Activated B cell treated with CpG ODN at 0.5 μM for 24 hours (primary cell): ENCODE measurements around the gene FBXO24. TPM values are rescaled to one million over a fixed set of nuclear protein-coding genes. Genes with fewer than 3 reads are reported as not detected.
A peak's percentile ranks its signal among the peaks of the same experiment; 100 is the strongest.

Source experiments
- ATAC-seq: fragments of 200-7000 bp; cut with Tn5 transposase; one replicate; pipeline ENCODE4 v1.10.0; 2021; ENCODE audit warnings: low read depth, mild to moderate bottlenecking, moderate library complexity
- CTCF ChIA-PET: fragments of 350-600 bp; sonication (Branson Sonifier 250); formaldehyde crosslinking; loops from one replicate; lab custom pipeline; 2021; ENCODE audit warnings: antibody characterized with exemption; lab: Charles Lee
- POLR2A ChIA-PET: fragments of 350-600 bp; sonication (Branson Sonifier 250); formaldehyde crosslinking; loops from one replicate; lab custom pipeline; 2021; ENCODE audit warnings: antibody characterized with exemption; lab: Charles Lee
- DNase-seq: peaks from one replicate; pipeline ENCODE4 v3.0.0; 2022
- H3K27ac Mint-ChIP-seq: one replicate; pipeline ENCODE4 v1.8.0; 2020; ENCODE audit warnings: mixed read lengths
- H3K27me3 Mint-ChIP-seq: one replicate; pipeline ENCODE4 v1.8.0; 2021; ENCODE audit warnings: mixed read lengths
- H3K36me3 Mint-ChIP-seq: one replicate; pipeline ENCODE4 v1.8.0; 2021; ENCODE audit warnings: low read depth, mixed read lengths
- H3K4me1 Mint-ChIP-seq: one replicate; pipeline ENCODE4 v1.8.0; 2021; ENCODE audit warnings: mixed read lengths
- H3K4me3 Mint-ChIP-seq: one replicate; pipeline ENCODE4 v1.8.0; 2020; ENCODE audit warnings: mild to moderate bottlenecking, mixed read lengths
- H3K9me3 Mint-ChIP-seq: one replicate; pipeline ENCODE4 v1.8.0; 2020; ENCODE audit warnings: mixed read lengths
- intact Hi-C: fragments of 100-400 bp; cut with micrococcal nuclease; formaldehyde crosslinking; loops from one replicate; pipeline ENCODE4 v1.15.1; 2024
- total RNA-seq: library from RNA; stranded (reverse); gene quantifications from 2 replicates; pipeline ENCODE4 v1.2.3, GENCODE V29; 2022
- TF ChIP-seq, protein P1 (sequence below): fragments of 200-600 bp; IDR thresholded peaks from one replicate; pipeline ENCODE4 v1.8.0; 2022; ENCODE audit warnings: antibody characterized with exemption, mild to moderate bottlenecking

Gene FBXO24
- total RNA-seq, 1 donor from 2014 or later = 1.9 TPM

DNA sequence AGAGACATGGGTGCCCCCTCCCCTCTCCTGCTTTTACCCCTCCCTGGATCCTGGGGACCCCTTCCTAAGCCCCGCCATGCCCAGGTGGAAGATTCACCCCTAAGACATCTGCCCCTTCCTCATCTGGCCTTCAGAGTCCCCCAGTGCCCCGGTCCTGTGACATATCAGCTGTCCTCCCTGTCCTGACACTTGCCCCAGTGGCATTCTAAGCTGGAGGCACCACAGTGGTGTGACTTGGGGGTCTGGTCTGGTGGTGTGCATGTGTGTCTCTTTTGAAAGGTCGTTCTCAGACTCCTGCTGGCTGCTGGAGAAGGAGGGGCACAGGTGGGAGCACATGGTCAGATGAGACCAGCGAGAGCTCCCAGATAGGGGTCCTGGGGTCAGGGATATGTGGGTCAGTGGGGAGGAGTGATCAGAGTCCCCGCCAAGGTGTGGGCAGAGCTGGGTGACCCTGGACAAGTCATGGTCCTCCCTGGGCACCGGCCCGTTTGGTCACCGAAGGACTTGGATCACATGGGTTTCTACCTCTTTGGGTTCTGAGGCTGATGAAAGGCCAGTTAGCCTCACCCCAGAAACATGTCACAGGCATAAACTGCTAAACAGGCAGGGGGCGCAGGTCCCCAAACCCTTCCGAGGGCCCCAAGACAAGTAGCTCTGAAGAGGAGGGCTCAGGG, 55.9 kb downstream of the FBXO24 start:
- TF ChIP-seq, protein P1, sequence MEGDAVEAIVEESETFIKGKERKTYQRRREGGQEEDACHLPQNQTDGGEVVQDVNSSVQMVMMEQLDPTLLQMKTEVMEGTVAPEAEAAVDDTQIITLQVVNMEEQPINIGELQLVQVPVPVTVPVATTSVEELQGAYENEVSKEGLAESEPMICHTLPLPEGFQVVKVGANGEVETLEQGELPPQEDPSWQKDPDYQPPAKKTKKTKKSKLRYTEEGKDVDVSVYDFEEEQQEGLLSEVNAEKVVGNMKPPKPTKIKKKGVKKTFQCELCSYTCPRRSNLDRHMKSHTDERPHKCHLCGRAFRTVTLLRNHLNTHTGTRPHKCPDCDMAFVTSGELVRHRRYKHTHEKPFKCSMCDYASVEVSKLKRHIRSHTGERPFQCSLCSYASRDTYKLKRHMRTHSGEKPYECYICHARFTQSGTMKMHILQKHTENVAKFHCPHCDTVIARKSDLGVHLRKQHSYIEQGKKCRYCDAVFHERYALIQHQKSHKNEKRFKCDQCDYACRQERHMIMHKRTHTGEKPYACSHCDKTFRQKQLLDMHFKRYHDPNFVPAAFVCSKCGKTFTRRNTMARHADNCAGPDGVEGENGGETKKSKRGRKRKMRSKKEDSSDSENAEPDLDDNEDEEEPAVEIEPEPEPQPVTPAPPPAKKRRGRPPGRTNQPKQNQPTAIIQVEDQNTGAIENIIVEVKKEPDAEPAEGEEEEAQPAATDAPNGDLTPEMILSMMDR = no peak
- Mint-ChIP-seq H3K27me3 (peaks cover 17% of the 10 kb centered on the region), H3K4me1 (peaks cover 9% of the 10 kb centered on the region), H3K4me3 (no peak overlapping the region), H3K27ac (no peak overlapping the region), H3K36me3 (no peaks in the 10 kb centered on the region), H3K9me3 (no peaks in the 10 kb centered on the region)
- ChIA-PET CTCF (no interaction called here), POLR2A (interaction anchor here (0.5 kb wide), 2 partner anchors 59 to 277 kb away, joined by 3 to 10 read pairs; no protein-coding TSS in a partner anchor)
- intact Hi-C loops = no loop called here
- ATAC-seq (peak; percentile 28), DNase-seq (no peak)

DNA sequence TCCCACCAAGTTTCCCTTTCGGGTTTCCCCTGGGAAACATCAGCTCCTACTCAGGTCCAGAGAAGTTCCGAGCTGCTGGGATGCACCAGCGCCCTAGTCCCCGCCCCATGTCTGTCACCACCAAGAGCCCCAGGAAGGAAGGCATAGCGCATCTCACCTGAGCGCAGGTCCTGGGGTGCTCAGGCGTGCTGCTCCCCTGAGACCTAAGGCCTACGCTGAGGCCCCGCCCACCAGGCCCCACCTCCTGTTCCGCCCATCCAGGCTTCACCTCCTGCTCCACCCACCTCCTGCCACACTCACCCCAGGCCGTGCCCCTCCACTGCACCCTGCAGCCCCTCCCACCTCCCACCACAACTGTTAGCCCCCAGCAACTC, 56.4 kb downstream of the FBXO24 start:
- DNase-seq = peak; percentile 34
- TF ChIP-seq, protein P1 = no peak
- Mint-ChIP-seq H3K4me1 (peaks cover 9% of the 10 kb centered on the region), H3K36me3 (no peaks in the 10 kb centered on the region), H3K9me3 (no peaks in the 10 kb centered on the region), H3K27me3 (peaks cover 19% of the 10 kb centered on the region), H3K27ac (no peak overlapping the region), H3K4me3 (no peak overlapping the region)
- intact Hi-C loops = no loop called here
- peak; percentile 93 for ATAC-seq
- ChIA-PET POLR2A (interaction anchor here (0.5 kb wide), 1 partner anchor 58 kb away, joined by 10 read pairs; no protein-coding TSS in a partner anchor), CTCF (no interaction called here)

- Mint-ChIP-seq H3K9me3 (no peaks in the 10 kb centered on the region), H3K4me3 (no peak overlapping the region), H3K27ac (no peak overlapping the region), H3K4me1 (no peaks in the 10 kb centered on the region), H3K27me3 (peaks cover 37% of the 10 kb centered on the region), H3K36me3 (no peaks in the 10 kb centered on the region)
- TF ChIP-seq, protein P1 = no peak
- POLR2A ChIA-PET = no interaction called here
- CTCF ChIA-PET = no interaction called here
- no peak for DNase-seq
- intact Hi-C loops = no loop called here
- no peak for ATAC-seq
These were observed 63.9 kb downstream of the FBXO24 start for GRCh38 chr7:100649826-100650565.

Other genes with a start within 250 kb of the FBXO24 start
- gene PILRB, start 228.2 kb upstream of the FBXO24 start, total RNA-seq = 65.8 and 79.4 TPM in 2 replicates
- 2.1 and 2.2 TPM in 2 replicates for gene PILRA, start 212.8 kb upstream of the FBXO24 start, total RNA-seq
- gene ZCWPW1, start 157.6 kb upstream of the FBXO24 start, total RNA-seq = 10.8 and 15.2 TPM in 2 replicates
- 61.0 and 65.5 TPM in 2 replicates for gene MEPCE, start 156.5 kb upstream of the FBXO24 start, total RNA-seq
- gene PPP1R35, start 149.8 kb upstream of the FBXO24 start, total RNA-seq = 41.2 and 45.0 TPM in 2 replicates
- gene SPACDR, start 122.1 kb upstream of the FBXO24 start, total RNA-seq = 2.3 and 2.7 TPM in 2 replicates
- gene TSC22D4, start 107.1 kb upstream of the FBXO24 start, total RNA-seq = 60.2 and 68.7 TPM in 2 replicates
- gene NYAP1, start 102.4 kb upstream of the FBXO24 start, total RNA-seq = not detected in 2 replicates
- gene AGFG2, start 47.1 kb upstream of the FBXO24 start, total RNA-seq = 9.5 and 10.8 TPM in 2 replicates
- 13.8 and 24.1 TPM in 2 replicates for gene SAP25, start 12.4 kb upstream of the FBXO24 start, total RNA-seq
- gene LRCH4, start 199 bp upstream of the FBXO24 start, total RNA-seq = 137 and 174 TPM in 2 replicates
- gene PCOLCE, start 16.0 kb downstream of the FBXO24 start, total RNA-seq = 5.4 and 5.8 TPM in 2 replicates
- 10.5 and 11.9 TPM in 2 replicates for gene MOSPD3, start 26.2 kb downstream of the FBXO24 start, total RNA-seq
- gene TFR2, start 55.2 kb downstream of the FBXO24 start, total RNA-seq = 7.5 and 8.5 TPM in 2 replicates
- not detected in 2 replicates for gene ACTL6B, start 70.1 kb downstream of the FBXO24 start, total RNA-seq
- 129 and 132 TPM in 2 replicates for gene GNB2, start 87.4 kb downstream of the FBXO24 start, total RNA-seq
- 66.5 and 76.6 TPM in 2 replicates for gene GIGYF1, start 107.9 kb downstream of the FBXO24 start, total RNA-seq
- gene POP7, start 119.8 kb downstream of the FBXO24 start, total RNA-seq = 21.5 and 21.7 TPM in 2 replicates
- gene EPO, start 134.1 kb downstream of the FBXO24 start, total RNA-seq = not detected in 2 replicates
- not detected in 2 replicates for gene ZAN, start 147.3 kb downstream of the FBXO24 start, total RNA-seq
- gene EPHB4, start 241.2 kb downstream of the FBXO24 start, total RNA-seq = 2.5 and 4.1 TPM in 2 replicates